Activated CD8-positive, alpha-beta memory T cell treated with anti-CD3 and anti-CD28 coated beads for 36 hours (primary cell): ENCODE data around the gene IGSF3. TPM values are rescaled to one million over a fixed set of nuclear protein-coding genes. Genes with fewer than 3 reads are reported as not detected.

Experiments
- CTCF ChIA-PET: fragments of 350-600 bp; sonication (Branson Sonifier 250); formaldehyde crosslinking; loops from one replicate; lab custom pipeline; 2021; ENCODE audit warnings: antibody characterized with exemption; lab: Charles Lee
- POLR2A ChIA-PET: fragments of 350-600 bp; sonication (Branson Sonifier 250); formaldehyde crosslinking; loops from one replicate; lab custom pipeline; 2021; ENCODE audit warnings: antibody characterized with exemption; lab: Charles Lee
- total RNA-seq, 2 experiments: library from RNA; stranded (reverse); gene quantifications; one replicate each; pipeline ENCODE4 v1.2.3, GENCODE V29; 2021

The IGSF3 gene
- total RNA-seq, 2 experiments from 2014 or later, result 1.5 to 2.1 TPM

GRCh38 chr1:116553386-116554115 is 114.0 kb downstream of the IGSF3 start:
- ChIA-PET POLR2A (no interaction called here), CTCF (no interaction called here)

GRCh38 chr1:116546354-116546977 is 121.1 kb downstream of the IGSF3 start:
- POLR2A ChIA-PET, result no interaction called here
- CTCF ChIA-PET, result interaction anchor here (1.2 kb wide), 1 partner anchor 10 kb away, joined by 3 read pairs; no protein-coding TSS in a partner anchor

- ChIA-PET CTCF (no interaction called here), POLR2A (interaction anchor here (1.6 kb wide), 1 partner anchor 30 kb away, joined by 8 read pairs; no protein-coding TSS in a partner anchor)
Observed at GRCh38 chr1:116545359-116545705, 122.2 kb downstream of the IGSF3 start.

- CTCF ChIA-PET, result interaction anchor here (1.1 to 2.4 kb wide), 2 partner anchors 12 to 30 kb away, joined by 5 to 7 read pairs; no protein-coding TSS in a partner anchor
- POLR2A ChIA-PET, result interaction anchor here (0.7 to 1.6 kb wide), 4 partner anchors 12 to 515 kb away, joined by 3 to 9 read pairs (median 6); partner anchors contain the start of gene TTF2
Observed at GRCh38 chr1:116544588-116545358, 122.8 kb downstream of the IGSF3 start.

- ChIA-PET CTCF (interaction anchor here (0.7 to 1.4 kb wide), 2 partner anchors 17 to 29 kb away, joined by 4 to 6 read pairs; no protein-coding TSS in a partner anchor), POLR2A (interaction anchor here (0.5 kb wide), 1 partner anchor 12 kb away, joined by 8 read pairs; no protein-coding TSS in a partner anchor)
Observed at GRCh38 chr1:116540088-116540487, 127.4 kb downstream of the IGSF3 start.

- POLR2A ChIA-PET, result interaction anchor here (1.0 to 1.3 kb wide), 2 partner anchors 18 to 23 kb away, joined by 3 to 4 read pairs; no protein-coding TSS in a partner anchor
- CTCF ChIA-PET, result interaction anchor here (1.2 kb wide), 1 partner anchor 23 kb away, joined by 5 read pairs; no protein-coding TSS in a partner anchor
Observed at GRCh38 chr1:116538544-116538943, 129.0 kb downstream of the IGSF3 start.

- ChIA-PET CTCF (interaction anchor here (1.2 to 1.3 kb wide), 2 partner anchors 19 to 23 kb away, joined by 4 to 5 read pairs; no protein-coding TSS in a partner anchor), POLR2A (interaction anchor here (1.3 kb wide), 1 partner anchor 23 kb away, joined by 4 read pairs; no protein-coding TSS in a partner anchor)
Observed at GRCh38 chr1:116537898-116538297, 129.6 kb downstream of the IGSF3 start.

- ChIA-PET CTCF (interaction anchor here (1.3 kb wide), 1 partner anchor 19 kb away, joined by 4 read pairs; no protein-coding TSS in a partner anchor), POLR2A (interaction anchor here (1.3 kb wide), 1 partner anchor 22 kb away, joined by 4 read pairs; no protein-coding TSS in a partner anchor)
Observed at GRCh38 chr1:116537040-116537831, 130.3 kb downstream of the IGSF3 start.

- POLR2A ChIA-PET, result no interaction called here
- CTCF ChIA-PET, result no interaction called here
Observed at GRCh38 chr1:116534014-116534739, 133.4 kb downstream of the IGSF3 start.

GRCh38 chr1:116533429-116533820 is 134.1 kb downstream of the IGSF3 start:
- POLR2A ChIA-PET, result no interaction called here

GRCh38 chr1:116532671-116533428 is 134.7 kb downstream of the IGSF3 start:
- CTCF ChIA-PET, result no interaction called here
- POLR2A ChIA-PET, result no interaction called here

More at GRCh38 chr1:116533429-116533820, 134.1 kb downstream of the IGSF3 start:
- CTCF ChIA-PET, result no interaction called here

- ChIA-PET POLR2A (no interaction called here), CTCF (no interaction called here)
Observed at GRCh38 chr1:116531917-116532316, 135.6 kb downstream of the IGSF3 start.

GRCh38 chr1:116529681-116530080 is 137.9 kb downstream of the IGSF3 start:
- ChIA-PET POLR2A (no interaction called here), CTCF (no interaction called here)

- POLR2A ChIA-PET, result no interaction called here
- CTCF ChIA-PET, result no interaction called here
Observed at GRCh38 chr1:116529199-116529631, 138.3 kb downstream of the IGSF3 start.

GRCh38 chr1:116528329-116529083 is 139.0 kb downstream of the IGSF3 start:
- CTCF ChIA-PET, result no interaction called here
- POLR2A ChIA-PET, result no interaction called here

GRCh38 chr1:116525440-116525839 is 142.1 kb downstream of the IGSF3 start:
- CTCF ChIA-PET, result no interaction called here
- POLR2A ChIA-PET, result no interaction called here
